HG03159 (cell line): ENCODE measurements around the gene TRIM47.
A peak's percentile ranks its signal among the peaks of the same experiment; 100 is the strongest.
"Not testable (repeated sequence)": the region's sequence is repeated elsewhere in the genome, so short reads cannot be mapped to it uniquely, and the experiment has no call there.

ENCODE experiments used
- ATAC-seq: cut with Tn5 transposase; IDR thresholded peaks from one replicate; pipeline ENCODE4 v1.9.1; 2021; ENCODE audit warnings: mild to moderate bottlenecking, moderate library complexity; ENCODE audit not compliant: unreplicated experiment

The TRIM47 gene

GRCh38 chr17:75872434-75873351, 5.7 kb downstream of the TRIM47 start:
- no peak for ATAC-seq

- ATAC-seq: not testable (repeated sequence)
These were observed 8.2 kb downstream of the TRIM47 start for GRCh38 chr17:75870228-75870627.

- no peak for ATAC-seq
These were observed 8.9 kb downstream of the TRIM47 start for GRCh38 chr17:75869282-75870141.

GRCh38 chr17:75868730-75869281, 9.6 kb downstream of the TRIM47 start:
- ATAC-seq: not testable (repeated sequence)

DNA sequence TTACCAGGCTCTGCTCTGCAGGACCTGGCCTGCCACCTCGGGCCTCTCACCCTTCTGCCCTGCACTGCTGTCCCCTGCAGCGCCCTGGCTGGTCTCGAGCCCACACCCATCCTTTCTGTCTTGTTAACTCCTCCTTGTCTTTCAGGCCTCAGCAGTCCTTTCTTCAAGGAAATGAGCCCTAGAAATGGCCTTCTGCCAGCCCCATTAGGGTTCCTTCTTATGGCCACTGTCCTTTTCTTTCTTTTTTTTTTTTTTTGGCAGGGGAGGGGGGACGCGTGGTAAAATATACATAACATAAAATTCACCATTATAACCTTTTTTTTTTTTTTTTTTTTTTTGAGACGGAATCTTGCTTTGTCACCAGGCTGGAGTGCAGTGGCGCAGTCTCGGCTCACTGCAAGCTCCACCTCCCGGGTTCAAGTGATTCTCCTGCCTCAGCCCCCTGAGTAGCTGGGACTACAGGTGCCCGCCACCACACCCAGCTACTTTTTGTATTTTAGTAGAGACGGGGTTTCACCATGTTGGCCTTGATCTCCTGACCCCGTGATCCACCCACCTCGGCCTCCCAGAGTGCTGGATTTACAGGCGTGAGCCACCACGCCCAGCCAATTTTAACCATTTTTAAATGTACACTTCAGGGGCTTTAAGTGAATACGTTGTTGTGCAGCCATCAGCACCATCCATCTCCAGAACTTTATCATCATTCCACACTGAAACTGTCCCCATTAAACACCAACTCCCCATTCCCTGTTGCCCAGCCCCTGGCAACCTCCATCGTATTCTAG, 12.8 kb downstream of the TRIM47 start:
- not testable (repeated sequence) for ATAC-seq

- not testable (repeated sequence) for ATAC-seq
These were observed 13.5 kb downstream of the TRIM47 start for GRCh38 chr17:75864887-75865286.

DNA sequence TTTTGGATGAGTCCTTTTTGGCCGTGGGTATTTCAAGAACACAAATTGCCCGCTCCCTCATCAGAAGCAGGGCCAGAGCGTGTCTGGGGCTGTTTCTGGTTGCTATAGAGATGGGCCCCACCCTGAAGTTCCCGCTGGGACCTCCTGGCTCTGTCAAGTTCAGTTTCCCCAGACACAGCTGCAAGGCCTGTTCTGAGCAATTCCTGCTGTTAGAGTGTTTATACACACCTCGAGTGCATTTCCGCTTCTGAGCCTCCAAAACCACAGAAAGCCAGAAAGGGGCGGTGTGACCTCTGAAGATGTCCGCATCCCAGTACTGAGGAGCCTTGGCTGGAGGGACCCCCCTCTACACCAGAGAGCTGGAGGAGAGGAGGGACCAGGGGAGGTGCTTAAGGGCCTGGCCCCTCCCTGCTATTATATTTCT, 13.9 kb downstream of the TRIM47 start:
- ATAC-seq: peak; percentile 87

DNA sequence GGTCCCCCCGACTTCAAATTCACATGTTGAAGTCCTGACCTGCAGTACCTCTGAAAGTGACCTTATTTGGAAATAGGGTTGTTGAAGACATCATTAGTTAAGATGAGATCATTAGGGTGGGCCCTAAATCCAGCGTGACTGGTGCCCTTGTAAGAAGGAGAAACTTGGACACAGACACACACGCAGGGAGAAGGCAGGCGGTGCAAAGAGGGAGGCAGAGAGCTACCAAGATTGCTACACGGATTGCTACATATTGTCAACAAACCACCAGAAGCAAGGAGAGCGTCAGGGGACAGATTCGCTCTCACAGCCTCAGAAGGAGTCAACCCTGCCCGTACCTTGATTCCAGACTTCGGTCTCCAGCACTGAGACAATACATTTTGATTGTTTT, 16.5 kb downstream of the TRIM47 start:
- ATAC-seq: no peak

DNA sequence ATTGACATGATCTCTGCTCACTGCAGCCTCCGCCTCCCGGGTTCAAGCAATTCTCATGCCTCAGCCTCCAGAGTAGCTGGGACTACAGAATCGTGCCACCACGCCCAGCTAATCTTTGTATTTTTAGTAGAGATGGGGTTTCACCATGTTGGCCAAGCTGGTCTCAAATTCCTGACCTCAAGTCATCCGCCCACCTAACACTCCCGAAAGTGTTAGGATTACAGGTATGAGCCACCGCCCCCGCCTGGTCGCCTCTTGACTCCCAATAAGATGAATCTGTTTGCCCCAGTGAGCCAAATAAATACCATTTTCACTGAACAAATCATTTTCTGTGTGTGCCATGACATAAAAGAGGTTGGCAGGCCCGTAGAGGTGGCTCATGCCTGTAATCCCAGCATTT, 19.0 kb downstream of the TRIM47 start:
- not testable (repeated sequence) for ATAC-seq

GRCh38 chr17:75856062-75856756, 22.2 kb downstream of the TRIM47 start:
- no peak for ATAC-seq

- ATAC-seq: peak; percentile 86
These were observed 22.9 kb downstream of the TRIM47 start, which contains the start of gene WBP2 for GRCh38 chr17:75855310-75856061. Gene WBP2, minus strand, starts transcription at chr17:75855335. Its CDS starts 38 bp downstream, at chr17:75855297.

DNA sequence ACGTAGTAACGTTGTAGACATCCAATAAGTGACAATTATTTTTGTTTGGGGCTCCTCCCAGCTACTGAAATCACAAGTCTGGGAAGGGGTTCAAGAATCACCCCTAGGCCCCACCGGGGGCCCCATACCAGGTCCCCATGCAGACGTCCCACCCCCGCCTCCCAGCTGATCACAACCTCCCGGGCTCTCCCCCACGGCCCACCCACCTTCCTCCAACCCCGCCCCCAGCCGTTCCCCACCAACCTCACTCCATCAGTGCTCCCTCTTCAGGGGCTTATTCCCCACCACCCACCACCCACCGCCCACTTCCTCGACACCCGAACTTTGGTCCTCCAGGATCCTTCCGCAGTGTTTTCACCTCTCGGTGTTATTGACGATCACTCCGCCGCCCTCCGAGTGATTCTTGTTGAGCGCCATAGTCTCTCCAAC, 23.5 kb downstream of the TRIM47 start:
- no peak for ATAC-seq

DNA sequence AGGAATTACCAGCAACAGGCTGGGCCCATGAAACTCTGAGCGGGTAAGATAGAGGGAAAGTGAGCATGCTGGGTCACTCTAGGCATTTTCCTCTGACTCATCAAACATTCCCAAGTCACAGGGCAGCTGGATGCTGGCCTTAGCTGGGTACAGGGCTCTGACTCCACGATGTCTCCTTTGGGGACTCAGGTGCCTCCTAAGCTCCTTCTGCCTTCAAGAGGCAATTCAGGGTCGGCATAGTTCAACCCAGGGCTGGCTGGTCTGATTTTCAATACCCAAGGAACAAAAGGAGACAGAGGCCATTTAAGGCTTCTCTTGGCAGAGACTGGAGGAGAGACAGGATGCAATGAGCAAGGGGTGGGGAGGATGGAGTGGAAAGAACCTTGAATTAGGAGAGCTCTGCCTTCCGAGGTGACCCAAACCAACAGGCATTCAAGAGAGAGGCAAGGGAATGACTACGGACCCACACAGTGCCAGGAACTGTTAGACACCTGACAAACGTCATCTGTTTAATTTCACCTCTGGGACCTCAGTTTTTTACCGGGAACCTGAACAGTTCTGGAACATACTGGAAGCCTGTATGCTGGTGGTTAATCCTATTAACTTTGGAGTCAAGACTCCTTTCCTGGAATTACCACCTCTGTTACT, 24.2 kb downstream of the TRIM47 start:
- no peak for ATAC-seq

DNA sequence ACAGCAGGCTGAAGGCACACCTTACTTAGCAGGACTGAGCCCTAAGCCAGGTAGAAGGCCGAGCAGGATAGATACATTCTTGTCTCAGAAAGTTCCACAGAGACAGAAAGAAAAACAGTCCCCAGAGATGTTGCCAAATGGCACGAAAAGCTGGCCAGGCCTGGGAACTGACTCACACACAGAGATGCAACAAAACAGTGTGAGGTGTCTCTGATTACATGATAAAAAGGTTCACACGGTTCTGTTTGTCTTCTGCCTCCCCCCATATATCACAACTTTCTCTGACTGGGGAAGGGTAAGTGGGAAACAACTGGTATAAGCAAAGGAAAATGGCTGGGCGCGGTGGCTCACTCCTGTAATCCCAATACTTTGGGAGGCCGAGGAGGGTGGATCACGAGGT, 24.9 kb downstream of the TRIM47 start:
- ATAC-seq: no peak

DNA sequence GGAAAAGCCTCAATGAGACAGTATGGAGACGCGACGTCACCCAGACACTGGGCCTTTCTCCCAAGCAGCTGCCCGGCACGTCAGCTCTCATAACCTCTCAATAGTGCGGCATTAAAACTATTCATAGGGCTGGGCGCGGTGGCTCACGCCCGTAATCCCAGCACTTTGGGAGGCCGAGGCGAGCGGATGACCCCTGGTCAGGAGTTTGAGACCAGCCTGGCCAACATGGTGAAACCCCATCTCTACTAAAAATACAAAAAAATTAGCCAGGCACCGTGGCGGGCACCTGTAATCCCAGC, 26.7 kb downstream of the TRIM47 start:
- not testable (repeated sequence) for ATAC-seq

GRCh38 chr17:75850928-75851692, 27.3 kb downstream of the TRIM47 start:
- ATAC-seq: no peak

GRCh38 chr17:75849724-75850123, 28.7 kb downstream of the TRIM47 start:
- ATAC-seq: no peak

DNA sequence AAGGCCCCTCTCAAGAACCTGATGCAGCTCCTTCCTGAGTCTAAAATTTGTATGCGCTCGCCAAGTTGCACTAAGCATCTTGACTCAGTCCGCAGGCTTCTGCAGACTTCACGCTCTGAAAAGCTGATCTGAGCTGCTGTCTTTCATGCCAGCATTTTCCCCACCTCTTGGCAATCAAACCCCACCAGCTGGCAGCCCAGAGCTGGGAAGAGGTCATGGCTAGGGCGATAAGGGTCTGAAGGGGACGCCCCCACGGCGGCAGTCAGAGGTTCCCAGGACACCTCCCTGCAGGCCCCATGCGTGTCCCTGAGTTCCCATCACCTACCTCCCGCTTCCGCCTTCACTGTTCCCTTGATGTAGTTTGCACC, 29.1 kb downstream of the TRIM47 start:
- ATAC-seq: no peak
